Mucosa of descending colon (tissue), 3 donors: ENCODE results near the gene DQX1. TPM values are rescaled to one million over a fixed set of nuclear protein-coding genes. Genes with fewer than 3 reads are reported as not detected.

Source experiments
- ATAC-seq: fragments of 200-7000 bp; cut with Tn5 transposase; one replicate; pipeline ENCODE4 v1.9.1; 2020; ENCODE audit warnings: mild to moderate bottlenecking, moderate library complexity
- DNase-seq, 3 donors: peaks; one replicate each; pipeline ENCODE4 v3.0.0-alpha.2; 2020
- H3K36me3 ChIP-seq: fragments of 200-600 bp; one replicate; pipeline ENCODE4 v1.8.0; 2021; ENCODE audit warnings: low read depth, mild to moderate bottlenecking
- H3K4me1 ChIP-seq: fragments of 200-600 bp; one replicate; pipeline ENCODE4 v1.8.0; 2021; ENCODE audit warnings: low read depth, mild to moderate bottlenecking
- H3K4me3 ChIP-seq: fragments of 200-600 bp; one replicate; pipeline ENCODE4 v1.8.0; 2021; ENCODE audit warnings: mild to moderate bottlenecking
- H3K9me3 ChIP-seq: fragments of 200-600 bp; one replicate; pipeline ENCODE4 v1.8.0; 2021; ENCODE audit warnings: mild to moderate bottlenecking
- intact Hi-C, 2 donors: fragments of 100-400 bp; cut with DNase I in 1 of 2; cut with micrococcal nuclease in 1 of 2; formaldehyde crosslinking; loops; one replicate each; pipeline versions ENCODE4 v1.11.0 to v1.11.1; 2022; cut with DNase I, micrococcal nuclease
- total RNA-seq, 3 donors: library from RNA; stranded (reverse); fragmentation: NEBNext Ultra II Directional in 2 of 3; extraction: Animal tissue kit (Norgen Biotek cat#: 25700) in 2 of 3; gene quantifications; one replicate each; pipeline versions ENCODE4 v1.2.1 to v1.2.4, GENCODE V29; 2021 to 2023
- TF ChIP-seq, protein P1 (sequence below): fragments of 200-600 bp; IDR thresholded peaks from one replicate; pipeline ENCODE4 v1.8.0; 2022; ENCODE audit warnings: antibody characterized with exemption, mild to moderate bottlenecking
- donor health status: DM: no; HTN: no; CAD: no; lungs with moderate emphysema.
- donor health status: DM: no; HTN: no; CAD: no.
- donor health status: DM: no; HTN: yes; CAD: no.

DQX1 gene
- total RNA-seq, 3 donors from 2014 or later, result 17.9 to 58.3 (median 22.2) TPM

DNA sequence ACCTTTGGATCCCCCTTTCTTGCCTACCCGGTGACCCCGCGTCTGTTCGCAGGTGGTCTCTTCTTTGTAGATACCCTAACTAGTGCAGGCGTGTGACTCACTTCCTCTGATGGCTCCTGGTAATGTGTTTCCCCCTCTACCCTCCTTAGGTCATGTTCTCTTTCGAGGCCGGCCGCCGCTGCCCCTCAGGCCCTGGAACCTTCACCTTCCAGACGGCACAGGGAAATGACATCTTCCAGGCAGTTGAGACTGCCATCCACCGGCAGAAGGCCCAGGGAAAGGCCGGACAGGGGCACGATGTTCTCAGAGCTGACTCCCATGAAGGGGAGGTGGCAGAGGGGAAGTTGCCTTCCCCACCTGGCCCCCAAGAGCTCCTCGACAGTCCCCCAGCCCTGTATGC is 30.1 kb upstream of the DQX1 start:
- DNase-seq (peak in 1 of 3 donors; percentile 51), ATAC-seq (no peak)
- no peaks in the 10 kb centered on the region for H3K36me3 ChIP-seq
- peaks cover 24% of the 10 kb centered on the region for H3K4me1 ChIP-seq
- TF ChIP-seq, protein P1, sequence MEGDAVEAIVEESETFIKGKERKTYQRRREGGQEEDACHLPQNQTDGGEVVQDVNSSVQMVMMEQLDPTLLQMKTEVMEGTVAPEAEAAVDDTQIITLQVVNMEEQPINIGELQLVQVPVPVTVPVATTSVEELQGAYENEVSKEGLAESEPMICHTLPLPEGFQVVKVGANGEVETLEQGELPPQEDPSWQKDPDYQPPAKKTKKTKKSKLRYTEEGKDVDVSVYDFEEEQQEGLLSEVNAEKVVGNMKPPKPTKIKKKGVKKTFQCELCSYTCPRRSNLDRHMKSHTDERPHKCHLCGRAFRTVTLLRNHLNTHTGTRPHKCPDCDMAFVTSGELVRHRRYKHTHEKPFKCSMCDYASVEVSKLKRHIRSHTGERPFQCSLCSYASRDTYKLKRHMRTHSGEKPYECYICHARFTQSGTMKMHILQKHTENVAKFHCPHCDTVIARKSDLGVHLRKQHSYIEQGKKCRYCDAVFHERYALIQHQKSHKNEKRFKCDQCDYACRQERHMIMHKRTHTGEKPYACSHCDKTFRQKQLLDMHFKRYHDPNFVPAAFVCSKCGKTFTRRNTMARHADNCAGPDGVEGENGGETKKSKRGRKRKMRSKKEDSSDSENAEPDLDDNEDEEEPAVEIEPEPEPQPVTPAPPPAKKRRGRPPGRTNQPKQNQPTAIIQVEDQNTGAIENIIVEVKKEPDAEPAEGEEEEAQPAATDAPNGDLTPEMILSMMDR, result no peak
- H3K9me3 ChIP-seq, result no peaks in the 10 kb centered on the region
- no peak overlapping the region for H3K4me3 ChIP-seq
- intact Hi-C loops, result no loop called here

DNA sequence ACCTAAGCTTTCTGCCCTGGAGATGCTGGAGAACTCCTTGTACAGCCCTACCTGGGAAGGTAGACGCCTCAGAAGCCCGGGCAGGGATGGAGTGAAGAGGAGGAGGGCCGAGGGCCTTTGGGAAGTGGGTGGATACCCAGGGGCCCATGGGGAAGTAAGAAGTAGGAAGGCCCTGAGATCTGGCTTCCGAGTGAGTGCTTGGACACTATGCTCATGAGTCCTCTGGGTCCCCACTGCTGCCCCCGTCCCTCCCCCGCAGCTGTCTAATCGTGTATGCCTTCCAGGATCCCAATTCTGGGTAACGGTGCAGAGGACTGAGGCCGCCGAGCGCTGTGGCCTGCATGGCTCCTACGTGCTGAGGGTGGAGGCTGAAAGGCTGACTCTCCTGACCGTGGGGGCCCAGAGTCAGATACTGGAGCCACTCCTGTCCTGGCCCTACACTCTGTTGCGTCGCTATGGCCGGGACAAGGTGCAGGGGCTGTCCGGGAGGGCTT is 29.6 kb upstream of the DQX1 start:
- Histone ChIP-seq H3K9me3 (no peaks in the 10 kb centered on the region), H3K36me3 (no peaks in the 10 kb centered on the region), H3K4me3 (no peak overlapping the region), H3K4me1 (peaks cover 24% of the 10 kb centered on the region)
- ATAC-seq, result peak; percentile 1
- intact Hi-C loops, result no loop called here
- TF ChIP-seq, protein P1, result no peak
- peak in 2 of 3 donors; percentile 34 to 60 for DNase-seq

DNA sequence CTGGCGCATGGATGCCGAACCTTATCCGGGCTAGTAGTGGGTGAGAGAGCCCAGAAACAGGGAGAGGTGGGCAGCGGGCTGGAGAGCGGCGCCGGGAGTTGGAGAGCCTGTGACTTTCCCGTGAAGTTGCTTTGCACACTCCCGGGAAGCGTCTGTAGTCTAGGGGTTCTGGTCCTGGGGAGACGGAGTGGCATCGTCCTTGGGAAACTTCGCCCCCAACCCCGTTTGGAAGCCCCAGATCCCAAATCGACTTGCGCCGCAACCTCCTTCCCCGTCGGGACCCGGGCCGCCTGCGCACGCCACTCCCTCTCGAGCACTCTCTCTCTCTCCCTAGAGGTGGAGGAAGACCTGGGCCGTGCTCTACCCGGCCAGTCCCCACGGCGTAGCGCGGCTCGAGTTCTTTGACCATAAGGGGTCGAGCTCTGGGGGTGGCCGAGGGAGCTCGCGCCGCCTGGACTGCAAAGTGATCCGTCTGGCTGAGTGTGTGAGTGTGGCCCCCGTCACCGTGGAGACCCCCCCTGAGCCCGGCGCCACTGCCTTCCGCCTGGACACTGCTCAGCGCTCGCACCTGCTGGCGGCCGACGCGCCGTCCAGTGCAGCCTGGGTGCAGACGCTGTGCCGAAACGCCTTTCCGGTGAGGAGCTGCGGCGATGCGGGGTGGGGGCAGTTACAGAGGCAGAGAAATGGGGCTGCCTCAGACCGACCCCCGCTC is 28.9 kb upstream of the DQX1 start:
- peak overlapping the region; percentile 38 for H3K4me3 ChIP-seq
- no peaks in the 10 kb centered on the region for H3K9me3 ChIP-seq
- TF ChIP-seq, protein P1, result no peak
- no peaks in the 10 kb centered on the region for H3K36me3 ChIP-seq
- intact Hi-C loops, result no loop called here
- peaks cover 21% of the 10 kb centered on the region for H3K4me1 ChIP-seq
- ATAC-seq (peak; percentile 78), DNase-seq (peak; percentile 63 to 82 (median 77))

DNA sequence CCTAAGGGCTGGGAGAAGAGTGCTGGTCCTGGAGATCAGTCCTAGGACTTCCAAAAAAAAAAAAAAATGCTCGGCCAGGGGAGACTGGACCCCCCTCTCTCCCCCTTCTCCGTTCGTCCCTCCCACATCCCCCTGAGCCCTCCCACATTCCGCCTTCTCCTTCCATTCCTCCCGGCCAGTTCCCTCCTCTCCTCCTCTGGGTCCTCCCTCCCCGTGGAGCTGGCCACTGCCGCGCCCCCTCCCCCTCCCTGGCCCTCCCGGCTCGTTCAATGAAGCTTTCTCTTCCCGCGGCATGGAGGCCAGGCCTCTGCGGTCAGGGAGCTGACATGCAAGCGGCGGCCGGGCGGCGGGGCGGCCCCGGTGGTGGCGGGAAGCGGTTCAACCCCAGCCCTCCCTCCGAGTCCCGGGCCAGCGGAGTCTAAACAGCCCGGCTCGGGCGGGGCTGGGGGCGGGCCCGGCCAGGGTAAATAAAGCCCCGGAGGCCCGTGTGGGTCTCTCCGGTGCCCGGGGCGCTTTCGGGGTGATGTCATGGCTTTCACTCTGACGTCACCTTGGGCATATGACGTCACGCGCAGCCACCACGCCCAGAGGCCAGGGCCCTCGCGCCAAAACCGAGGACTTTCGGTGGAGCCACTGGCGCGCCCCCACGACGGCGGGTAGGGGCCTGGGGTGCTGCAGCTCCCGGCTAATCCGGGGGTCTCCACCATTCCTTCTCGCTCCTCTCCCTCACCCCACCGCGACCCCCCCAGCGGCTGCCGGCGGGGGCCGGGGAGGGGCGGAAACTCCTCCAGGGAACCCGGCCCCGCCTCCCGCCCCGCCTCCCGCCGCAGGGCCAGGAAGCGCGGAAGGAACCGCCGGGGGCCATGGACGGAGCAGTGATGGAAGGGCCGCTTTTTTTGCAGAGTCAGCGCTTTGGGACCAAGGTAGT is 28.1 kb upstream of the DQX1 start, which contains the start of the genes DOK1 and LOXL3:
DOK1 (plus strand) TSS at position 829 of the 928 bp plus-strand sequence; CDS start at position 864, 35 bp downstream.
LOXL3 (minus strand) TSS at position 51 of the 928 bp plus-strand sequence. CDS start 1,308 bp downstream, outside the sequence.
- DNase-seq, result peak; percentile 93 to 96 (median 94)
- H3K36me3 ChIP-seq, result no peaks in the 10 kb centered on the region
- intact Hi-C loops, result no loop called here
- peak within 1 kb of the TSS; percentile 38 for H3K4me3 ChIP-seq
- peak; percentile 87 for ATAC-seq
- TF ChIP-seq, protein P1, result no peak
- no peaks in the 10 kb centered on the region for H3K9me3 ChIP-seq
- peaks cover 27% of the 10 kb centered on the region for H3K4me1 ChIP-seq

DNA sequence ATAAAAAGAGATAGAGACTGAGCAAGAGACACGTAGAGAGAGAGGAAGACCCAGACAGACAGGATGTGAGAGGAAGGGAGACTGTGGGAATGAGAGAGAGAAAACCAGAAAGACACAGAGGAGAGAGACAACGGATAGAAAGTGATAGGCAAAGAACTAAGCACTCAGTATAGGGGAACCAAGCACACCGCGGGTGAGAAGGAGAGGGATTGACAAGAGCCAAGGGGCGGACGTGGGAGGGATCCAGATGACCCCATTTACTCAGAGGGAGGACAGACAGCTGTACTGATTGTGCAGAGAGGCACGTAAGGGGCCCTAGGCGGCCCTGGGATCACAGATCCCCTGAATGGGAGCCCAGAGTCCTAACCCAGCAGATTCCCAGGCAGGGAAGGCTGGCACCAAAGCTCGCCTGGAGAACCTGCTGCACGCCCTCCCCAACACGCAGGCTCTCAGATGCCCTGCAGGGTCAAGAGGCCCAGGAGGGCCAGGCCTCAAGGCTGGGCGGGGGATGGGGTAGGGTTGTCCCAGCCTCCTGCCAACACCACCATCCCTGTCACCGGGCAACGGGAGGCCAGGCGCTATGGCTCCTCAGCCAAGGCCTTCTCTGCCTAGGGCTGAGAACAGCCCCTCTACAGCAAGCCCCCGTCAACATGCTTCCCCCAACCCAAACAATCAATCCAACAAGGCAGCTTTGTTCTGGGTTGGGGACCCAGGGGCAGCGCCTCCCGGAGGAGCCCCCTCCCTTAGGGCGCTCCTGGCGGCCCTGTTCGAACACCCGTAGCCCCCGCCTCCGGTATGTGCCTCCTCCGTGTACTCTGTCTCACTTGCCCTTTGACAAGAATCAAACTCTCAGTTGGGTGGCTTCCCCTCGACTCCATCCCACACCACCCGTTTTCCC is 27.1 kb upstream of the DQX1 start:
- Histone ChIP-seq H3K9me3 (no peaks in the 10 kb centered on the region), H3K4me3 (no peak overlapping the region), H3K4me1 (peaks cover 26% of the 10 kb centered on the region), H3K36me3 (no peaks in the 10 kb centered on the region)
- intact Hi-C loops, result no loop called here
- ATAC-seq (no peak), DNase-seq (peak in 2 of 3 donors; percentile 28 to 61)
- TF ChIP-seq, protein P1, result no peak
